Esophagus squamous epithelium (tissue), 5 donors: ENCODE results near the gene PSMB4. TPM values are rescaled to one million over a fixed set of nuclear protein-coding genes. Genes with fewer than 3 reads are reported as not detected.
"Not testable (repeated sequence)": the region's sequence is repeated elsewhere in the genome, so short reads cannot be mapped to it uniquely, and the experiment has no call there.

Experiments used
- DNase-seq: peaks from one replicate; lab custom pipeline; 2025; lab: John Stamatoyannopoulos, UW
- H3K27ac ChIP-seq, 4 donors: fragments of 200-600 bp; sonication (generic); one replicate each; pipeline ENCODE4 v1.5.1; 2016 to 2019; ENCODE audit warnings: mild to moderate bottlenecking in 1 of 4
- H3K27me3 ChIP-seq, 4 donors: fragments of 200-600 bp; sonication (generic); 1 replicate in 3 of 4; 2 replicates in 1 of 4; pipeline versions ENCODE4 v1.5.1 to v1.6.0; 2017 to 2021; ENCODE audit warnings: antibody characterized with exemption in 1 of 4
- H3K36me3 ChIP-seq, 3 donors: fragments of 200-600 bp; sonication (generic); one replicate each; pipeline ENCODE4 v1.5.1; 2016 to 2019
- H3K4me1 ChIP-seq, 3 donors: fragments of 200-600 bp; sonication (generic); one replicate each; pipeline ENCODE4 v1.5.1; 2017 to 2019
- H3K4me3 ChIP-seq, 4 donors: fragments of 200-600 bp; sonication (generic); 1 replicate in 3 of 4; 2 replicates in 1 of 4; pipeline ENCODE4 v1.5.1; 2016 to 2019; ENCODE audit warnings: mild to moderate bottlenecking in 2 of 4, moderate library complexity in 1 of 4
- H3K9me3 ChIP-seq, 3 donors: fragments of 200-600 bp; sonication (generic); one replicate each; pipeline ENCODE4 v1.5.1; 2016 to 2019
- CTCF ChIP-seq, 6 experiments: fragments of 450-650 bp in 4 of 6; fragments of 200-600 bp in 2 of 6; sonication (generic) in 2 of 6; IDR thresholded peaks; one replicate each; pipeline ENCODE4 v1.5.1; 2016 to 2019; ENCODE audit warnings: antibody characterized with exemption in 6 of 6, mild to moderate bottlenecking in 4 of 6, moderate library complexity in 4 of 6
- POLR2A ChIP-seq, 4 donors: fragments of 450-650 bp; IDR thresholded peaks; one replicate each; pipeline ENCODE4 v1.6.1; 2017; ENCODE audit warnings: antibody characterized with exemption in 4 of 4, mild to moderate bottlenecking in 4 of 4, moderate library complexity in 3 of 4
- WGBS, 2 donors: methylation state at CpG; one replicate each; pipeline ENCODE4 v1.1.5; 2018; 5-methylcytosine and 5-hydroxymethylcytosine counted together
- intact Hi-C: fragments of 100-400 bp; cut with DNase I; formaldehyde crosslinking; loops from one replicate; pipeline ENCODE4 v1.15.0; 2022
- total RNA-seq, 4 donors: library from RNA; depleted of rRNA; stranded (reverse); fragments of >200 nt; gene quantifications; one replicate each; pipeline ENCODE4 v1.1.0, GENCODE V29; 2016
- donor health status: DM: yes; HTN: yes; CAD: no.

Gene PSMB4
- total RNA-seq, 4 donors from 2014 or later: 114 to 203 (median 186) TPM

- intact Hi-C loops: no loop called here
- TF ChIP-seq CTCF (IDR thresholded peaks at IDR 0.05) (no peak), POLR2A (IDR thresholded peaks at IDR 0.05) (no peak)
- no peaks in the 10 kb centered on the region for H3K4me1 ChIP-seq
- no peak overlapping the region for H3K27ac ChIP-seq
- peaks cover 8 to 100% (median 31%) of the 10 kb centered on the region in 3 donors for H3K36me3 ChIP-seq
- no peaks in the 10 kb centered on the region for H3K9me3 ChIP-seq
- no peak overlapping the region for H3K4me3 ChIP-seq
- no peak for DNase-seq
- H3K27me3 ChIP-seq: no peaks in the 10 kb centered on the region
- WGBS, 2 donors: 68 to 82% methylated on average over 2 of the region's 2 CpGs
Measured at GRCh38 chr1:151425103-151425502, 25.7 kb downstream of the PSMB4 start.

DNA sequence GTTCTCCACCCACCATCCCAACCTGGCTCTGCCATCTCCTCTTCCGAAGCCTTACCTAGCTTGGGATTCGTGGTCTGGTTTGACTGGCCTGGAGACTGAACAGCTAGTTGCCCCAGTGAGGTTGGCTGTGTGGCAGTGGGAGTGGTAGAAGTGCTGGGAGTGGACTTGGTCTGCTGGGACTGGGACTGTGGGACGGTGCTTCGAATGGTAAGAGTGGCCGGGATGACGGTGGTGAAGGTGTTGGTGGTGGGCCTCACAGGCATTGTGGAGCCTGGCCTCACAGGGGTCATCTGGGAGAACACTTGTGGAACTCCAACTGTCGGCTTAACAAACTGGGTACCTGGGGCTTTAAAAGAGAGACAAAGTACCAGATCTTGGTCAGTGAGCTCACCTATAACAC lies 28.7 kb downstream of the PSMB4 start:
- WGBS, 2 donors: 89 to 98% methylated on average over 6 of the region's 7 CpGs
- H3K9me3 ChIP-seq: no peaks in the 10 kb centered on the region
- no peak for DNase-seq
- H3K4me1 ChIP-seq: no peaks in the 10 kb centered on the region
- intact Hi-C loops: no loop called here
- H3K4me3 ChIP-seq: no peak overlapping the region
- H3K27me3 ChIP-seq: no peaks in the 10 kb centered on the region
- no peak for TF ChIP-seq POLR2A (IDR thresholded peaks at IDR 0.05)
- no peak for TF ChIP-seq CTCF (IDR thresholded peaks at IDR 0.05)
- peaks cover 8 to 76% (median 24%) of the 10 kb centered on the region in 3 donors for H3K36me3 ChIP-seq
- no peak overlapping the region for H3K27ac ChIP-seq

DNA sequence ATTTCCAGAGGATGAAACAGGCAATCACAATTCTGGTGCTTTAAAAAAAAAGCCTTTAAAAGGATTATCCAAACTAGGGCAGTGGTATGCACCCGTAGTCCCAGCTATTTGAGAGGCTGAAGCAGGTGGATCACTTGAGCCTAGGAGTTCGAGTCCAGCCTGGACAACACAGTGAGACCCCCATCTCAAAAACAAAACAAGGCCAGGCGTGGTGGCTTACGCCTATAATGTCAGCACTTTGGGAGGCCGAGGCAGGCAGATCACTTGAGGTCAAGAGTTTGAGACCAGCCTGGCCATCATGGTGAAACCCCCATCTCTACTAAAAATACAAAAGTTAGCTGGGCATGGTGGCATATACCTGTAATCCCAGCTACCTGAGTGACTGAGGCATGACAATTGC lies 34.5 kb downstream of the PSMB4 start:
- DNase-seq, H3K27ac ChIP-seq, H3K9me3 ChIP-seq, H3K27me3 ChIP-seq, H3K4me3 ChIP-seq, intact Hi-C loops: not testable (repeated sequence)
- WGBS, 2 donors: 91 to 96% methylated on average over 4 to 5 of the region's 5 CpGs
- Histone ChIP-seq H3K36me3 (peaks cover 0 to 47% (median 0%) of the 10 kb centered on the region in 3 donors), H3K4me1 (peaks cover 5 to 33% (median 9%) of the 10 kb centered on the region in 3 donors)

DNA sequence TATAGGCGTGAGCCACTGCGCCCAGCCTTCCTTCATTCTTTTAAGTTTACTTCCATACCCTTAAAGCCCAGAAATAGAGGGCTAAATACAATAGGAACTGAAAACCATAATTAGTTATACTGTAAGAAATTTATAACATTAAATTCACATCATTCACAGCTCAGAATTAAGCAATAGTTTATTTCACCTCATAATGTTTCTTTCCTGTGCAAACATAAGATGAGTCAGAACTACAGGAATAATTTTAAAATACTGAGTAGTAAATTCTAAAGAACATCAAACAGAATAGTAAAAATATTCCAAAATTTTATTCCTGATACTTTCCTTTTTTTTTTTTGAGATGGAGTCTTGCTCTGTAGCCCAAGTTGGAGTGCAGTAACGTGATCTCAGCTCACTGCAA lies 35.8 kb downstream of the PSMB4 start:
- no peaks in the 10 kb centered on the region for H3K9me3 ChIP-seq
- no peak overlapping the region for H3K4me3 ChIP-seq
- H3K27me3 ChIP-seq: no peaks in the 10 kb centered on the region
- H3K36me3 ChIP-seq: peaks cover 0 to 47% (median 0%) of the 10 kb centered on the region in 3 donors
- intact Hi-C loops: no loop called here
- peaks cover 5 to 33% (median 9%) of the 10 kb centered on the region in 3 donors for H3K4me1 ChIP-seq
- DNase-seq: no peak
- H3K27ac ChIP-seq: no peak overlapping the region
- TF ChIP-seq CTCF (IDR thresholded peaks at IDR 0.05): no peak
- WGBS, 2 donors: 70 to 77% methylated on average over 3 of the region's 3 CpGs

- Histone ChIP-seq H3K4me3 (no peak overlapping the region), H3K9me3 (no peaks in the 10 kb centered on the region), H3K27ac (no peak overlapping the region), H3K4me1 (peaks cover 5 to 47% (median 9%) of the 10 kb centered on the region in 3 donors), H3K27me3 (no peaks in the 10 kb centered on the region), H3K36me3 (peaks cover 0 to 60% (median 0%) of the 10 kb centered on the region in 3 donors)
- TF ChIP-seq POLR2A (IDR thresholded peaks at IDR 0.05) (no peak), CTCF (IDR thresholded peaks at IDR 0.05) (no peak)
- WGBS, 2 donors: 66 to 69% methylated on average over 6 of the region's 6 CpGs
- no peak for DNase-seq
- intact Hi-C loops: no loop called here
Measured at GRCh38 chr1:151436985-151437384, 37.6 kb downstream of the PSMB4 start.

DNA sequence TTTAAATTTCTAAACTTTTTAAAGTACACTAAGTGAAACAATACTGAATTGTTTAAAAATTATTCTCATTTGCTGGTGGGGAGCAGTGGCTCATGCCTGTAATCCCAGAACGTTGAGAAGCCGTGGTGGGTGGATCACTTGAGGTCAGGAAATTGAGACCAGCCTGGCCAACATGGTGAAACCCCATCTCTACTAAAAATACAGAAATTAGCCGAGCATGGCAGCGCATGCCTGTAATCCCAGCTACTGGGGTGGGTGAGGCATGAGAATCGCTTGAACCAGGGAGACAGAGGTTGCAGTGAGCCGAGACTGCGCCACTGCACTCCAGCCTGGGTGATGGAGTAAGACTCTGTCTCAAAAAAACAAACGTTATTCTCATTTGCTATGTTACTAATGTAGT lies 38.0 kb downstream of the PSMB4 start:
- WGBS, 2 donors: 66 to 70% methylated on average over 8 of the region's 8 CpGs
- H3K4me3 ChIP-seq, DNase-seq, H3K27me3 ChIP-seq, intact Hi-C loops, H3K27ac ChIP-seq, H3K9me3 ChIP-seq: not testable (repeated sequence)
- Histone ChIP-seq H3K36me3 (peaks cover 0 to 64% (median 0%) of the 10 kb centered on the region in 3 donors), H3K4me1 (peaks cover 5 to 47% (median 9%) of the 10 kb centered on the region in 3 donors)
